ENCODE measurements around the gene GCA.

Gene GCA

GRCh38 chr2:162365392-162365791 lies 21.5 kb downstream of the GCA start:
- Histone ChIP-seq H4K91ac (ENCODE audit: low read depth, low read length) (no peak overlapping the region), H2AFZ (ENCODE audit: insufficient read depth, low read length, poor library complexity) (no peak overlapping the region), H3K79me2 (ENCODE audit: control insufficient read depth, insufficient read depth, low read length, poor library complexity) (no peaks in the 10 kb centered on the region), H2BK120ac (ENCODE audit: insufficient read depth, low read length, poor library complexity) (no peak overlapping the region), H3K27ac (ENCODE audit: low read depth, low read length) (no peak overlapping the region), H3K4me2 (ENCODE audit: low read length) (no peak overlapping the region), H4K12ac (ENCODE audit: low read depth, low read length) (no peak overlapping the region), H3K4me3 (ENCODE audit: low read depth, low read length) (no peak overlapping the region), H2BK12ac (ENCODE audit: low read length) (no peak overlapping the region), H3K4me1 (ENCODE audit: control insufficient read depth in 1 of 2, insufficient read depth in 2 of 2, low read length in 2 of 2) (no peaks in the 10 kb centered on the region), H3K23ac (ENCODE audit: low read length) (no peak overlapping the region), H4K8ac (ENCODE audit: low read depth, low read length) (no peak overlapping the region), H3K14ac (ENCODE audit: low read length) (no peak overlapping the region), H3K4ac (ENCODE audit: low read depth, low read length) (no peak overlapping the region), H3K9ac (ENCODE audit: low read length) (no peak overlapping the region), H3K79me1 (ENCODE audit: low read length) (no peaks in the 10 kb centered on the region), H3K36me3 (ENCODE audit: control insufficient read depth in 1 of 2, insufficient read depth in 2 of 2, low read length in 2 of 2) (no peaks in the 10 kb centered on the region), H3K18ac (ENCODE audit: low read length) (no peak overlapping the region), H2BK5ac (ENCODE audit: low read depth, low read length, poor library complexity) (no peak overlapping the region), H3K9me3 (ENCODE audit: insufficient read depth, low read depth, low read length) (no peaks in the 10 kb centered on the region), H2AK5ac (ENCODE audit: low read length) (no peak overlapping the region), H3K27me3 (ENCODE audit: insufficient read depth, low read length) (no peaks in the 10 kb centered on the region)
- WGBS (ENCODE audit: extremely low coverage, insufficient coverage, insufficient read length): no CpG with 5 or more reads among the region's 2 CpGs
- DNase-seq: peak; percentile 1 to 80

- no peak overlapping the region for H4K12ac ChIP-seq (ENCODE audit: low read depth, low read length)
- no peaks in the 10 kb centered on the region for H3K79me1 ChIP-seq (ENCODE audit: low read length)
- no peak overlapping the region for H2AFZ ChIP-seq (ENCODE audit: insufficient read depth, low read length, poor library complexity)
- H3K9me3 ChIP-seq (ENCODE audit: insufficient read depth, low read depth, low read length): no peaks in the 10 kb centered on the region
- no CpG with 5 or more reads among the region's 1 CpG for WGBS (ENCODE audit: extremely low coverage, insufficient coverage, insufficient read length)
- no peak overlapping the region for H4K8ac ChIP-seq (ENCODE audit: low read depth, low read length)
- H3K27ac ChIP-seq (ENCODE audit: low read depth, low read length): no peak overlapping the region
- no peak overlapping the region for H2BK120ac ChIP-seq (ENCODE audit: insufficient read depth, low read length, poor library complexity)
- H2BK5ac ChIP-seq (ENCODE audit: low read depth, low read length, poor library complexity): no peak overlapping the region
- no peaks in the 10 kb centered on the region for H3K36me3 ChIP-seq (ENCODE audit: control insufficient read depth in 1 of 2, insufficient read depth in 2 of 2, low read length in 2 of 2)
- no peak overlapping the region for H3K9ac ChIP-seq (ENCODE audit: low read length)
- no peaks in the 10 kb centered on the region for H3K4me1 ChIP-seq (ENCODE audit: control insufficient read depth in 1 of 2, insufficient read depth in 2 of 2, low read length in 2 of 2)
- no peak overlapping the region for H3K18ac ChIP-seq (ENCODE audit: low read length)
- no peak overlapping the region for H3K4ac ChIP-seq (ENCODE audit: low read depth, low read length)
- H3K27me3 ChIP-seq (ENCODE audit: insufficient read depth, low read length): no peaks in the 10 kb centered on the region
- H3K14ac ChIP-seq (ENCODE audit: low read length): no peak overlapping the region
- no peak overlapping the region for H4K91ac ChIP-seq (ENCODE audit: low read depth, low read length)
- H3K23ac ChIP-seq (ENCODE audit: low read length): no peak overlapping the region
- DNase-seq: no peak
- no peak overlapping the region for H3K4me2 ChIP-seq (ENCODE audit: low read length)
- H3K79me2 ChIP-seq (ENCODE audit: control insufficient read depth, insufficient read depth, low read length, poor library complexity): no peaks in the 10 kb centered on the region
- H2AK5ac ChIP-seq (ENCODE audit: low read length): no peak overlapping the region
- H2BK12ac ChIP-seq (ENCODE audit: low read length): no peak overlapping the region
- no peak overlapping the region for H3K4me3 ChIP-seq (ENCODE audit: low read depth, low read length)
Measured at GRCh38 chr2:162368494-162368893, 24.6 kb downstream of the GCA start.

- Histone ChIP-seq H3K23ac (ENCODE audit: low read length) (no peak overlapping the region), H3K18ac (ENCODE audit: low read length) (no peak overlapping the region), H4K8ac (ENCODE audit: low read depth, low read length) (no peak overlapping the region)
Measured at GRCh38 chr2:162369551-162369950, 25.6 kb downstream of the GCA start.

GRCh38 chr2:162370931-162371330 lies 27.0 kb downstream of the GCA start:
- Histone ChIP-seq H3K4ac (ENCODE audit: low read depth, low read length) (no peak overlapping the region), H4K8ac (ENCODE audit: low read depth, low read length) (no peak overlapping the region), H2BK120ac (ENCODE audit: insufficient read depth, low read length, poor library complexity) (no peak overlapping the region), H3K9me3 (ENCODE audit: insufficient read depth, low read depth, low read length) (no peaks in the 10 kb centered on the region), H3K79me2 (ENCODE audit: control insufficient read depth, insufficient read depth, low read length, poor library complexity) (no peaks in the 10 kb centered on the region), H4K12ac (ENCODE audit: low read depth, low read length) (no peak overlapping the region), H3K27ac (ENCODE audit: low read depth, low read length) (no peak overlapping the region), H3K4me2 (ENCODE audit: low read length) (no peak overlapping the region), H3K27me3 (ENCODE audit: insufficient read depth, low read length) (no peaks in the 10 kb centered on the region), H3K23ac (ENCODE audit: low read length) (no peak overlapping the region), H3K36me3 (ENCODE audit: control insufficient read depth in 1 of 2, insufficient read depth in 2 of 2, low read length in 2 of 2) (no peaks in the 10 kb centered on the region), H3K9ac (ENCODE audit: low read length) (no peak overlapping the region), H2BK12ac (ENCODE audit: low read length) (no peak overlapping the region), H3K79me1 (ENCODE audit: low read length) (no peaks in the 10 kb centered on the region), H3K14ac (ENCODE audit: low read length) (no peak overlapping the region), H2AFZ (ENCODE audit: insufficient read depth, low read length, poor library complexity) (no peak overlapping the region), H3K4me1 (ENCODE audit: control insufficient read depth in 1 of 2, insufficient read depth in 2 of 2, low read length in 2 of 2) (no peaks in the 10 kb centered on the region), H3K18ac (ENCODE audit: low read length) (no peak overlapping the region), H3K4me3 (ENCODE audit: low read depth, low read length) (no peak overlapping the region), H2AK5ac (ENCODE audit: low read length) (no peak overlapping the region), H2BK5ac (ENCODE audit: low read depth, low read length, poor library complexity) (no peak overlapping the region), H4K91ac (ENCODE audit: low read depth, low read length) (no peak overlapping the region)
- no peak for DNase-seq
- no CpG with 5 or more reads among the region's 3 CpGs for WGBS (ENCODE audit: extremely low coverage, insufficient coverage, insufficient read length)

More at GRCh38 chr2:162369551-162369950, 25.6 kb downstream of the GCA start:
- H2AFZ ChIP-seq (ENCODE audit: insufficient read depth, low read length, poor library complexity): no peak overlapping the region
- no peak overlapping the region for H2BK12ac ChIP-seq (ENCODE audit: low read length)
- no peak overlapping the region for H3K4ac ChIP-seq (ENCODE audit: low read depth, low read length)
- no peak overlapping the region for H3K9ac ChIP-seq (ENCODE audit: low read length)
- H4K91ac ChIP-seq (ENCODE audit: low read depth, low read length): no peak overlapping the region
- no peaks in the 10 kb centered on the region for H3K27me3 ChIP-seq (ENCODE audit: insufficient read depth, low read length)
- WGBS (ENCODE audit: extremely low coverage, insufficient coverage, insufficient read length): no CpG with 5 or more reads among the region's 1 CpG
- H3K36me3 ChIP-seq (ENCODE audit: control insufficient read depth in 1 of 2, insufficient read depth in 2 of 2, low read length in 2 of 2): no peaks in the 10 kb centered on the region
- no peak overlapping the region for H4K12ac ChIP-seq (ENCODE audit: low read depth, low read length)
- no peak overlapping the region for H3K4me3 ChIP-seq (ENCODE audit: low read depth, low read length)
- H2BK5ac ChIP-seq (ENCODE audit: low read depth, low read length, poor library complexity): no peak overlapping the region
- no peak overlapping the region for H2AK5ac ChIP-seq (ENCODE audit: low read length)
- no peak overlapping the region for H3K27ac ChIP-seq (ENCODE audit: low read depth, low read length)
- DNase-seq: peak; percentile 0 to 68
- no peaks in the 10 kb centered on the region for H3K79me2 ChIP-seq (ENCODE audit: control insufficient read depth, insufficient read depth, low read length, poor library complexity)
- H3K14ac ChIP-seq (ENCODE audit: low read length): no peak overlapping the region
- no peak overlapping the region for H2BK120ac ChIP-seq (ENCODE audit: insufficient read depth, low read length, poor library complexity)
- no peak overlapping the region for H3K4me2 ChIP-seq (ENCODE audit: low read length)
- no peaks in the 10 kb centered on the region for H3K4me1 ChIP-seq (ENCODE audit: control insufficient read depth in 1 of 2, insufficient read depth in 2 of 2, low read length in 2 of 2)
- no peaks in the 10 kb centered on the region for H3K9me3 ChIP-seq (ENCODE audit: insufficient read depth, low read depth, low read length)
- H3K79me1 ChIP-seq (ENCODE audit: low read length): no peaks in the 10 kb centered on the region

Data from trophoblast cell (in vitro differentiated cells and primary cell).